ENCODE data around the gene COG6. TPM values are rescaled to one million over a fixed set of nuclear protein-coding genes. Genes with fewer than 3 reads are reported as not detected.

COG6 gene
- total and polyA plus RNA-seq, 2 of the 8 experiments (the other 6 are each of a cell fraction or from before 2014, with no cell fraction given), result 8.8 to 22.3 TPM

DNA sequence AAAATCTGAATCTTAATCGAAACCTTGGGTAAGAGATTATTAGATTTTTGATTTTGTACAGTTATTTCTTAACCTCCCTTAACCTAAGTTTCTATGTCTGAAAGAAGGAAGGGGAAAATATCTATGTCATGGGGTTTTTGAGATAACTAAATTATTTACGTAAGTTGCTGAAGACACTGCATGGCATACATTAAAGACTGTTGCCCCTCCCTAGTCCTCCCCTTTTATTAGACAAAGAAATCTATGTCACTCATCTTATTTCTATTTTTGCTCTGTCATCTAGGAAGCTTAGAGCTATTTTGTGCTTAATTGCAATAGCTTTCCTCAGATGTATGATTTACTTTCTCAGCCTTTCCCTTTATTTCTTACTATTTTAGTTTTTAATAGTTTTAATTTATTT lies 15.0 kb downstream of the COG6 start:
- Histone ChIP-seq H2BK12ac (ENCODE audit: low read depth, low read length) (no peak overlapping the region), H2BK15ac (ENCODE audit: low read length) (no peak overlapping the region), H3K23me2 (ENCODE audit: low read depth, low read length) (no peaks in the 10 kb centered on the region), H3K4ac (replicated peaks; ENCODE audit: insufficient read length, low read depth, low read length) (no peak overlapping the region), H3K27me3 (replicated peaks in 1 of 4; ENCODE audit: control insufficient read depth in 3 of 4, extremely low read depth in 1 of 4, insufficient read depth in 3 of 4, low read length in 3 of 4) (no peaks in the 10 kb centered on the region), H3K18ac (ENCODE audit: extremely low read depth, low read length) (no peak overlapping the region), H2AFZ (ENCODE audit: low read length) (no peak overlapping the region), H2BK20ac (ENCODE audit: low read length) (no peak overlapping the region), H2AK5ac (ENCODE audit: low read depth, low read length) (no peak overlapping the region), H3K79me1 (ENCODE audit: low read depth, low read length) (no peaks in the 10 kb centered on the region), H3K9ac (replicated peaks in 1 of 4; ENCODE audit: extremely low read depth in 1 of 4, low read depth in 3 of 4, low read length in 3 of 4) (no peak overlapping the region), H3K79me2 (ENCODE audit: control insufficient read depth in 1 of 2, insufficient read depth in 2 of 2, low read length in 2 of 2) (no peaks in the 10 kb centered on the region), H3K4me2 (ENCODE audit: insufficient read depth in 1 of 2, low read depth in 2 of 2, low read length in 2 of 2) (no peak overlapping the region), H3K14ac (ENCODE audit: insufficient read length) (no peak overlapping the region), H4K8ac (ENCODE audit: extremely low read depth, insufficient read depth, low read length) (no peak overlapping the region), H2BK120ac (replicated peaks; ENCODE audit: low read depth, low read length) (no peak overlapping the region), H2BK5ac (ENCODE audit: low read depth, low read length) (no peak overlapping the region), H3K4me1 (replicated peaks in 1 of 4; ENCODE audit: control insufficient read depth in 3 of 4, insufficient read depth in 4 of 4, low read length in 3 of 4) (no peaks in the 10 kb centered on the region), H4K20me1 (replicated peaks in 1 of 2; ENCODE audit: control insufficient read depth in 1 of 2, insufficient read depth in 2 of 2, low read length in 2 of 2) (no peaks in the 10 kb centered on the region), H4K5ac (ENCODE audit: insufficient read length, low read depth, low read length) (no peak overlapping the region), H3K56ac (replicated peaks; ENCODE audit: insufficient read length, low read depth, low read length) (no peak overlapping the region), H3K9me3 (ENCODE audit: insufficient read depth in 2 of 2, low read depth in 1 of 2, low read length in 1 of 2) (no peaks in the 10 kb centered on the region), H3K4me3 (ENCODE audit: extremely low read depth in 1 of 4, insufficient read depth in 2 of 4, low read depth in 3 of 4, low read length in 4 of 4) (no peak overlapping the region), H3K36me3 (ENCODE audit: control insufficient read depth in 2 of 4, insufficient read depth in 4 of 4, low read length in 3 of 4) (no peaks in the 10 kb centered on the region), H4K91ac (replicated peaks; ENCODE audit: insufficient read length, low read length) (no peak overlapping the region), H3K23ac (ENCODE audit: insufficient read length) (no peak overlapping the region), H3K27ac (ENCODE audit: low read depth, low read length) (no peak overlapping the region)
- no peak for FAIRE-seq
- ChIA-PET CTCF (ENCODE audit: partially characterized antibody) (no interaction called here), POLR2A (ENCODE audit: partially characterized antibody) (interaction anchor here (0.6 kb wide), 1 partner anchor 1235 kb away, joined by 3 read pairs; no protein-coding TSS in a partner anchor)
- DNase-seq (ENCODE audit: low read depth in 1 of 2, low spot score in 2 of 2), result no peak
- no peak for TF ChIP-seq RNF2 (IDR thresholded peaks at IDR 0.05; ENCODE audit: borderline replicate concordance, low read depth, low read length, missing control alignments, poor library complexity, severe bottlenecking)
- no peak for TF ChIP-seq BRCA1 (IDR thresholded peaks at IDR 0.05; ENCODE audit: low read depth, low read length)
- no peak for TF ChIP-seq JUND (IDR thresholded peaks at IDR 0.05; ENCODE audit: low read length)
- TF ChIP-seq ZNF274 (IDR thresholded peaks at IDR 0.05; ENCODE audit: borderline replicate concordance, extremely low read depth, low read length), result no peak
- no peak for TF ChIP-seq NANOG (IDR thresholded peaks at IDR 0.05; ENCODE audit: insufficient read depth, low read depth, low read length, poor library complexity, severe bottlenecking)
- TF ChIP-seq SUZ12 (IDR thresholded peaks at IDR 0.05; ENCODE audit: low read length), result no peak
- TF ChIP-seq RXRA (IDR thresholded peaks at IDR 0.05; ENCODE audit: insufficient read depth, low read depth, low read length), result no peak
- no peak for TF ChIP-seq SIX5 (IDR thresholded peaks at IDR 0.05; ENCODE audit: low read depth, low read length)
- TF ChIP-seq CTBP2 (IDR thresholded peaks at IDR 0.05; ENCODE audit: borderline replicate concordance, insufficient read depth, insufficient read length, low read length), result no peak
- no peak for TF ChIP-seq SP1 (IDR thresholded peaks at IDR 0.05; ENCODE audit: low read depth, low read length)
- no peak for TF ChIP-seq CBX5 (IDR thresholded peaks at IDR 0.05; ENCODE audit: low read depth, low read length)
- TF ChIP-seq EGR1 (IDR thresholded peaks at IDR 0.05; ENCODE audit: borderline replicate concordance, low read depth, low read length), result no peak
- no peak for TF ChIP-seq CEBPB (IDR thresholded peaks at IDR 0.05; ENCODE audit: low read depth, low read length)
- no peak for TF ChIP-seq HDAC2 (IDR thresholded peaks at IDR 0.05; ENCODE audit: borderline replicate concordance in 1 of 2, low read depth in 2 of 2, low read length in 2 of 2)
- TF ChIP-seq POLR2AphosphoS5 (IDR thresholded peaks at IDR 0.05; ENCODE audit: low read depth, low read length), result no peak
- 90% methylated on average over 2 of the region's 2 CpGs; no CpG with 5 or more reads in 1 of the 2 experiments for WGBS, 2 experiments (ENCODE audit: extremely low coverage in 1 of 2, insufficient coverage in 1 of 2, insufficient read length in 1 of 2, insufficient replicate concordance in 2 of 2, low coverage in 1 of 2, low lambda C conversion rate in 2 of 2, missing lambda C conversion rate in 1 of 2)
